ENCODE results near the gene DNAH8.

DNAH8 gene

DNA sequence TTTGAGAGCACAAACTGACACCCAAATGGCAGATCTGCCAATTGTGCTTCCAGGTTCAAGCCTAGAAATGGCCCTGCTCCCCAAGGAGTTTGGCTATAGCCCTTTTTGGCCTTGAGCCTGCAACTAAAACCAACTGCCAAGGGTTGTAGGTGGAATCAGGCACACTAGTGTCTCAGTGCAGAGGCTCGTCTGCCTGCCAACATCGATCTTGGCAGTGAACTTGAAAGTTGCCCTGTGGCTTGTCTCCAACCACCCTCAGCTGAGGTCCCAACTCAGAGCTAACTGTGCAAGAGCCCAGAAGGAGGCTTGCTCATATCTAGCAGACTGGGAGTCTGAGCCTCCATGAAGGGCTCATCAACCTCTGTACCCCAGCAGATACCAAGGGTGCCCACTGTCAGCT is 240.8 kb downstream of the DNAH8 start:
- peaks cover 7% of the 10 kb centered on the region for H3K9me3 Mint-ChIP-seq
- H3K4me1 Mint-ChIP-seq, result no peaks in the 10 kb centered on the region
- H3K4me3 Mint-ChIP-seq, result no peak overlapping the region
- H3K36me3 Mint-ChIP-seq, result no peaks in the 10 kb centered on the region
- H3K27ac Mint-ChIP-seq, result no peak overlapping the region
- H3K27me3 Mint-ChIP-seq, result peaks cover 8% of the 10 kb centered on the region

DNA sequence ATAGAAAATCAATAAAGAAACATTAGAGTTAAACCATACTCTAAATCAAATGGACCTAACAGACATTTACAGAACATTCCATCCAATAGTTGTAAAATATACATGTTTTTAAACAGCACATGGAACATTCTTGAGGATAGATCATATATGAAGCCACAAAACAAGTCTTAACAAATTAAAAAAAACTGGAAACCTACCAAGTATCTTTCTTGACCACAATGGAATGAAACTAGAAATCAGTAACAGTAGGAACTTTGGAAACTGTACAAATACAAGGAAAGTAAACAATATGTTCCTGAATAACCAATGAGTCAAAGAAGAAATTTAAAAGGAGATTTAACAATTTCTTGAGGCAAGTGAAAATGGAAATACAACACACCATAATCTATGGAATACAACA is 242.3 kb downstream of the DNAH8 start:
- no peak overlapping the region for H3K4me3 Mint-ChIP-seq
- no peaks in the 10 kb centered on the region for H3K4me1 Mint-ChIP-seq
- no peaks in the 10 kb centered on the region for H3K36me3 Mint-ChIP-seq
- peaks cover 7% of the 10 kb centered on the region for H3K9me3 Mint-ChIP-seq
- H3K27me3 Mint-ChIP-seq, result peaks cover 8% of the 10 kb centered on the region
- no peak overlapping the region for H3K27ac Mint-ChIP-seq

DNA sequence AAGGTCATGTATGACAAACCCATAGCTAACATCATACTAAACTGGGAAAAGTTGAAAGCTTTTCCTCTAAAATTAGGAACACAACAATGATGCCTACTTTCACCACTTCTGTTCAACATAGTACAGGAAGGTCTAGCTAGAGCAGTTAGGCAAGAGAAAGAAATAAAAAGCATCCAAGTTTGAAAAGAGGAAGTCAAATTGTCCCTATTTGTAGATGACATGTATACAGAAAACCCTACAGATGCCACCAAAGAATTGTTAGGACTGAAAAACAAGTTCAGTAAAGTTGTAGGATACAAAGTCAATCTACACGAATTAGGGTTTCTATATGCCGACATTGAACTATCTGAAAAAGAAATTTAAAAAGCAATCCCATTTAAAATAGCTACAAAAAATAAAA is 244.0 kb downstream of the DNAH8 start:
- Mint-ChIP-seq H3K27me3 (peaks cover 1% of the 10 kb centered on the region), H3K9me3 (peaks cover 7% of the 10 kb centered on the region), H3K27ac (no peak overlapping the region), H3K36me3 (no peaks in the 10 kb centered on the region), H3K4me1 (no peaks in the 10 kb centered on the region), H3K4me3 (no peak overlapping the region)

DNA sequence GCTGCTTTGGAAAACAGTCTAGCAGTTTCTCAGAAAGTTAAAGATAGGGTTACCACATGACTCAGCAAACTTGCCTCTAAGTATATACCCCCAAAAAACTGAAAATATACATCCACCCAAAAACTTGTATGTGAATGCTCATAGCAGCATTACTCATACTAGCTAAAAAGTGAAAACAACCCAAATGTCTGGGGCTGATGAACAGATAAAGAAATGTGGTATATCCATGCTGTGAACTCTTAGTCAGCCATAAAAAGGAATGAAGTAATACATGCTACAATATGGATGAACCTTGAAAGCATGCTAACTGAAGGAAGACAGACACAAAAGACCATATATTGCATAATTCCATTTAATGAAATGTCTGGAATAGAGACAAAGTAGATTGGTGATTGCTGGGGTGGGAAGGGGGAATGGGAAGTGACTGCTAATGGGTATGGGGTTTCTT is 253.6 kb downstream of the DNAH8 start:
- no peak overlapping the region for H3K4me3 Mint-ChIP-seq
- no peaks in the 10 kb centered on the region for H3K4me1 Mint-ChIP-seq
- H3K9me3 Mint-ChIP-seq, result no peaks in the 10 kb centered on the region
- no peak overlapping the region for H3K27ac Mint-ChIP-seq
- no peaks in the 10 kb centered on the region for H3K36me3 Mint-ChIP-seq
- peaks cover 2% of the 10 kb centered on the region for H3K27me3 Mint-ChIP-seq

DNA sequence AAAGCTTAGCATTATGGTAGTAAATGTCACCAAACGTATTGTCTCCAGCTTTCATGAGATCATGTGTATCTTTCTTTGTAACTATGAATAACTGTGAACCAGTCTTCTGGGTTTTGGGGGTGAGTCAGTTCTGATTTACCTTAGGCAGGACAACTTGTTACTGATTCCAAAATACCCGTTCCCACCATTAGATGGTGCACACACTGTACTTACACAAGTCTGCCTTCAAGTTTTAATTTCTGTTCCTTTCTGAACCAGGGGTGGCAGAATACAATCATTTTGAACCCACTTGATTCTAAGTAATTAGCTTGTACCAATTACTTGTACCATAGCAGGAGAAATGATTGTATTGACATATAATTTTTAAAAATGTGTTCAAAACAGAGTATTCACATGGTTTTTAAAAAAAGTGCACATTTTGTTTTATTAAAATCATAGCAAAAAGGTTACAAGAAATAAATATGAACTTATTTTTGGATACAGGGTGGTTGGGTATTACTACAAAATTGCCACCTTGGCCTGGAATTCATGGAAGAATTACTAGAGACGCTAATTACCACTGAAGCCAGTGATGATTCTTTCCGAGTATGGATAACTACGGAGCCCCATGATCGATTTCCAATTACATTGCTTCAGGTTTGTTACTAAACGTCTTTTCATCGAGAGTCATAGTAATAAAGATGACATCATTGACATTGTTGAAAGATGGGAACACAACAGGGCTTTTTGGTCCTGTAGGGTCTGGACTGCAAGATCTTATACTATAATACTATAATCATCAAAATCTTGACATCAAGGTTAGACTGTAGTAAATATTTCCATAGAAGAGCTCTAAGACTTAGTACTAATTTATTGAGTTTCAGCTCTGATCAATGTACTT is 258.3 kb downstream of the DNAH8 start:
- Mint-ChIP-seq H3K4me1 (no peaks in the 10 kb centered on the region), H3K27me3 (peaks cover 9% of the 10 kb centered on the region), H3K27ac (no peak overlapping the region), H3K9me3 (no peaks in the 10 kb centered on the region), H3K4me3 (no peak overlapping the region), H3K36me3 (no peaks in the 10 kb centered on the region)

DNA sequence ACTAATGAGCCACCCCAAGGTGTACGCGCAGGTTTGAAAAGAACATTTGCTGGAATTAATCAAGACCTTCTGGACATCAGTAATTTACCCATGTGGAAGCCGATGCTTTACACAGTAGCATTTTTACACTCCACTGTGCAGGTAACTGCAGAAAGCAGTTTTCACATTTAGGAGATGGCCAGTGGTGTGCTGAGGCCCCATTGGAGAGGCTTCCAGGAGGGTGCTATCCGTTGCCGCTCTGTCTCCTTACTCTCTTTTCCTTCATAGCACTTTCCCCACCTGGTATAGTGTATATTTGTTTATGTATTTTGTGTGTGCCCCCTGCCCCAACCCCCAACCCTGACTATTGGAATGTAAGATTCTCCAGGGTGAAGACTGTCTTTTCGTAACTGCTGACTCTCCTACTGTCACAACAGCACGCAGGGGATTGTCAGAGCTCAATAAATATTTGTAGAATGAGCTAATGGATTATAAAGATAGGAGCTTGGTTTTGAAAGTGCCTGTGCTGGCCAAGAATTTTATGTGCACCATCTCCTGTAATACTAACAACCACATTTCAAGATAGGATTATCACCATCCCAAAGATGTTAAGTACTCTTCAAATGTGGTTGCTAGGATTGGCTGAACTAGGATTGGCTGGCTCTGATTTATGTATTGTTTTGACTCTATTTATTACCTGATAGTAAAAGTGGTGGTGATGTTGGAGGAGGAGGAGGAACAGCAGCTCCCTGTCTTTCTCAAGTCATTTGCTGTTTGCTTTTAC is 259.5 kb downstream of the DNAH8 start:
- Mint-ChIP-seq H3K27ac (no peak overlapping the region), H3K36me3 (no peaks in the 10 kb centered on the region), H3K4me1 (no peaks in the 10 kb centered on the region), H3K27me3 (peaks cover 12% of the 10 kb centered on the region), H3K9me3 (no peaks in the 10 kb centered on the region), H3K4me3 (no peak overlapping the region)

DNA sequence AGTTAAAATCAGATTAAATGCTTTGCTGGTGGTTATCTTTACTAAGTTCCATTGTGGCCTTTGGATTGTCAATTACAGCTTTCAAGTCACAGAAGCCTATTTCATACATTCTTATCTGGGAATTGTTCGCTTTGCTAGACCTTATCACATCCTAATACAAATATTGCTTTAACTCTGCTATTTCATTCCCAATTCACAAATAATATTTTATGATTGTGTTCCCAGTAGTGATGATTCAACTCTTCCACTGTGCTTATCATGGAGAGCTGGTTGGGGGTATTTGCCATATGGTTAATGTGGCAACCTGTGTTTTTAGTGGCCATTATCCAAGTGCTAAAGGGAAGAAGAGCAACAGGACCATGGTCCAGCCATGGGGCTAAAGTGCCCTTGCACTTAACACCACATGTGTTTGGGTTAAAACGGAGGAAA is 260.5 kb downstream of the DNAH8 start:
- Mint-ChIP-seq H3K36me3 (no peaks in the 10 kb centered on the region), H3K9me3 (no peaks in the 10 kb centered on the region), H3K27ac (no peak overlapping the region), H3K27me3 (peaks cover 16% of the 10 kb centered on the region), H3K4me1 (no peaks in the 10 kb centered on the region), H3K4me3 (no peak overlapping the region)

DNA sequence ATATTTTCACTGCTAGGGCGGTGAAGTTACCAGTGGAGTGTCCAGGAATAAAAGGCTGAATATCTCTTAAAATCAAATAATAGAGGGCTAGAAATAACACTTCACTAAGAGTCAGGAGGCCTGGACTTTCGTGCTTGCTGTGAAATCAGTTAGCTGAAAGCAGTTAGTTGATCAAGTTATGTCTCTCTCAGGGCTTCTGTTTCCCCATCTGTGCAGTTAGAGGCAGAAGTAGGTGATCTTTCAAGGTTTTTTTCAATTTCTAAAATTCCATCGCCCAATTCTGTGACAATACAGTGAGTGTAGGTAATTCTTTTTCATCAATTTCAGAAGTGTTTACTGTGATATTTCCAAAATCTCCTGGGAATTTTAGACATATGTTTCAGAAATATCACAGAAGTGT is 260.9 kb downstream of the DNAH8 start:
- Mint-ChIP-seq H3K9me3 (no peaks in the 10 kb centered on the region), H3K27ac (no peak overlapping the region), H3K36me3 (no peaks in the 10 kb centered on the region), H3K4me3 (no peak overlapping the region), H3K27me3 (peaks cover 17% of the 10 kb centered on the region), H3K4me1 (no peaks in the 10 kb centered on the region)

DNA sequence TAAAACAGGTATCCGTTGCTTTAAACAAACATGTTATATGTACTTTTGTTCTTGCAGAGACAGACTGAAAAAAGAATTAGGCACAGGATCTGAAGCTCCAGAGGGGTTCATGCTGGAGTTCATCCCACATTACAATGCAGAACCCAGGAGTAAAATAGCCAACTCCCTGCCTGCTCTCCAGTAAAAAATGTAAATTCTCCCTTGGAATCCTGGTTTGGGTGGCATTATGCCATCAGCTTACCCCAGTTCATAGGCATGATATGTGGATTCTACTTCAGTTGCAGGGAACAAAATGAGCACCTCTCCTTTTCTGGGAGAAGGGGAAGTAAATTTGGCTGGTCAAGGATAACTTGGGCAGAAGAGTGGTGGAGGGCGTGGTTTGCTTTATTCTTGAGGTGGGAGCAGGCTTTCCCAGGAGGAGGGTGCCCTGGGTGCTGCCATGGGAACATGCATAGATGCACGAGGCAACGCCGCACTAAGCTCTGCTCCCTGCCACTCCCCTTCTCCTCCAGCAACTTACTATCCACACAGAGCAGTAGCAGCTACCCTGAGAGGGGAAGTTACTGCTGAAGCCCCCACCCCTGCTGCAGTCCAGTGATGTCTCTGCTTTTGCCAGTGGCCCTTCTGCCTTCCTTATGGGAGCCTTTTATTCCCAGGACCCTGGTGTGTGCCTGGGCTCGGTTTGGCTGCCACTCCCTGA is 261.8 kb downstream of the DNAH8 start:
- H3K4me3 Mint-ChIP-seq, result no peak overlapping the region
- H3K27ac Mint-ChIP-seq, result no peak overlapping the region
- H3K4me1 Mint-ChIP-seq, result no peaks in the 10 kb centered on the region
- peaks cover 17% of the 10 kb centered on the region for H3K27me3 Mint-ChIP-seq
- H3K36me3 Mint-ChIP-seq, result no peaks in the 10 kb centered on the region
- no peaks in the 10 kb centered on the region for H3K9me3 Mint-ChIP-seq

DNA sequence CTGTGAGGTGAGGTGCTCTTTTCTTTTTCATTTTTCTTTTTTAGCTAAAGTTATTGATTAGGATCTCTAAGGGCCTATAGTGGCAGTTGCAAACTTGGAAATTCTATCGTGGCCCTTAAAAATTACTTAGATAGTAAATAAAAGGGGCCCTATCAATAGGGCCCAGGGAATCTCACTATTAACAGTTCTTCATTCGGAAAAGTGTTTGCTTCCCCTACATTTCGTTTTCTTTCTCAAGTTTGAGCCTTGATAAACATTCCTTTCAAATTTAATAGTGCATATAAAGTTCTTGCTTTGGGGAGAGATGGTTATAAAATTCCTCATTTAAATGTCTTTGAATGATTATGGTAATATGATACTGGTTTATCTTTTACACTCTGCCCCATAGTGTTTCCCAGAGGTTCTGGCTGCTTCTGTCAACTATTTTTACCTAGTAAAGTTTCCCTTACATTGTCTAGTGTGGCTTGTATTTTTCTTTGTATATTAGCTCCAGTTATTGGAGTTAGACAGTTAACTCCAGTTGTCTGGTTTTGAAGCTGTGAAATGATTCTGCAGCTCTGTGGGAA is 263.1 kb downstream of the DNAH8 start:
- Mint-ChIP-seq H3K9me3 (no peaks in the 10 kb centered on the region), H3K4me1 (no peaks in the 10 kb centered on the region), H3K27me3 (peaks cover 22% of the 10 kb centered on the region), H3K4me3 (no peak overlapping the region), H3K27ac (no peak overlapping the region), H3K36me3 (no peaks in the 10 kb centered on the region)

DNA sequence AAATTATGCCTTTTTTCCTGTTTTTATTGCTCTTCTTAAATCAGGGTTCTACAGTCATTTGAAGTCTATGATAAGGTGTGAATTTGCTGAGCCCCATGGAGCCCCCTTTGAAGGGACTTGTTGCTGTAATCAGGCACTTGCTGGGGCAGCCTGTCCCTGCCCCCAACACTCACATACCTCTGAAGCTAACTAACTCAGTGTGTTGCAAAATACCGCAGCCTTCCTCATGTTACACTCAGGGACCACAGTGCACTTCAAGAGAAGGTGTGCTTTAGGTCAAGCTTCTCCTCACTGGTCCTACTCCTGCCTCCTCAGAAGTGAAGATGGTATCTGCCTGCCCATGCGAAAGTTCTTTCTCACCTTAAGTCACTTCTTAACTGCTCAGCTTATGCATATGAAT is 267.4 kb downstream of the DNAH8 start:
- H3K27me3 Mint-ChIP-seq, result peaks cover 18% of the 10 kb centered on the region
- H3K9me3 Mint-ChIP-seq, result no peaks in the 10 kb centered on the region
- no peaks in the 10 kb centered on the region for H3K4me1 Mint-ChIP-seq
- H3K4me3 Mint-ChIP-seq, result no peak overlapping the region
- no peak overlapping the region for H3K27ac Mint-ChIP-seq
- no peaks in the 10 kb centered on the region for H3K36me3 Mint-ChIP-seq

DNA sequence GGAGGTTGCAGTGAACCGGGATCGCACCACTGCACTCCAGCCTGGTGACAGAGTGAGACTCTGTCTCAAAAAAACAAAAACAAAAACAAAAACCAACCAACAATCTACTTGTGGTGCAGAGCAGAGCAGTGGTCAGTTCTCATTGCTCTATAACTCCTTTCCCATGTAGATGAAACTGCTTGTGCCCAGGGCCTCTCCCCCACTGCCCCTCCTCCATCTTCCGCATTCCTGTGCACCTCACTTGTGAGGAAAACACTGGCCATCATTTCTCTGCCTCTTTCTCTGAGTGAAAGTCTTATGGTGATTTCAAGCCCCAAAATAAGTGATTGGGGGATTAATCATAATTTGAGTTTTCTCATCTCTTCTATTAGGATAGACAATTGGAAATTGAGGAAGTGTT is 269.6 kb downstream of the DNAH8 start:
- Mint-ChIP-seq H3K27me3 (peaks cover 12% of the 10 kb centered on the region), H3K4me3 (no peak overlapping the region), H3K27ac (no peak overlapping the region), H3K4me1 (no peaks in the 10 kb centered on the region), H3K9me3 (no peaks in the 10 kb centered on the region), H3K36me3 (no peaks in the 10 kb centered on the region)

DNA sequence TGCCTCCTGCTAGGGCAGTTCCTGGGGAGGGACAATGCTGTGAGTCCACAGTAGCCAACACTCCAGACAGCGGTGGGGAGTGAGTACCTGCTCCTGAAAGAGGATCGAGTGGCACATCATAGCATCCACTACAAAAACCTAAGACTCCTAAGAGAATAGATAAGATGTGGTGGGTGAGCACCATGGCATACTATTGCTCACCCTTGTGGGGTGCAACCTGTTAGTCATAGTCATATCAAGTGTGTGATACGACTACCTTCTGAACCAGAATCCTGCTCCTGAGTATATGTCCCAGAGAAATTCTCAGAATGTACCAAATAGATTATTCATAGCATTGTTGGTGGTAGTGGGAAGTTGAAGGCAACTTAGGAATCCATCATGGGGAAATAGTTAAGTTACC is 270.7 kb downstream of the DNAH8 start:
- peaks cover 7% of the 10 kb centered on the region for H3K27me3 Mint-ChIP-seq
- H3K4me3 Mint-ChIP-seq, result no peak overlapping the region
- no peak overlapping the region for H3K27ac Mint-ChIP-seq
- H3K36me3 Mint-ChIP-seq, result no peaks in the 10 kb centered on the region
- no peaks in the 10 kb centered on the region for H3K9me3 Mint-ChIP-seq
- H3K4me1 Mint-ChIP-seq, result no peaks in the 10 kb centered on the region

DNA sequence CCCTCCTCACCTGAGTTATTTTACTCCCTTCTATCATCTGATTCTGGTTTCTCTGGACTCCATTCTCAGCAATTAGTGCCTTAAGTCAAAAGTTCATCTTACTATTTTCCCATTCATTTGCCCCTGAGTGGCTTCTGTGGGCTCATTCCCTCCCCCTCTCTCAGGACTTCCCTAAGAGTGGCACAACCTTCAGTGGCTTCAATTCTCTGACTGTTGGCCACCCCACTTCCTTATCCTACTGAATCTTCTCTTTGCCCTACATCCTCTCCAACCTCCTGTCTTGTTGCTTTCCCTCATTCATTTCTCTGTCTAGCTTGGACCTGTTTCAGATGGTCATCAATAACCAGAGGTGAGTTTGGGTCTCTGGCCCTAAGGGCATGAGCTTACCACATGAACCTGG is 272.4 kb downstream of the DNAH8 start:
- H3K36me3 Mint-ChIP-seq, result no peaks in the 10 kb centered on the region
- H3K27me3 Mint-ChIP-seq, result peaks cover 5% of the 10 kb centered on the region
- no peak overlapping the region for H3K4me3 Mint-ChIP-seq
- H3K9me3 Mint-ChIP-seq, result no peaks in the 10 kb centered on the region
- no peaks in the 10 kb centered on the region for H3K4me1 Mint-ChIP-seq
- H3K27ac Mint-ChIP-seq, result no peak overlapping the region

DNA sequence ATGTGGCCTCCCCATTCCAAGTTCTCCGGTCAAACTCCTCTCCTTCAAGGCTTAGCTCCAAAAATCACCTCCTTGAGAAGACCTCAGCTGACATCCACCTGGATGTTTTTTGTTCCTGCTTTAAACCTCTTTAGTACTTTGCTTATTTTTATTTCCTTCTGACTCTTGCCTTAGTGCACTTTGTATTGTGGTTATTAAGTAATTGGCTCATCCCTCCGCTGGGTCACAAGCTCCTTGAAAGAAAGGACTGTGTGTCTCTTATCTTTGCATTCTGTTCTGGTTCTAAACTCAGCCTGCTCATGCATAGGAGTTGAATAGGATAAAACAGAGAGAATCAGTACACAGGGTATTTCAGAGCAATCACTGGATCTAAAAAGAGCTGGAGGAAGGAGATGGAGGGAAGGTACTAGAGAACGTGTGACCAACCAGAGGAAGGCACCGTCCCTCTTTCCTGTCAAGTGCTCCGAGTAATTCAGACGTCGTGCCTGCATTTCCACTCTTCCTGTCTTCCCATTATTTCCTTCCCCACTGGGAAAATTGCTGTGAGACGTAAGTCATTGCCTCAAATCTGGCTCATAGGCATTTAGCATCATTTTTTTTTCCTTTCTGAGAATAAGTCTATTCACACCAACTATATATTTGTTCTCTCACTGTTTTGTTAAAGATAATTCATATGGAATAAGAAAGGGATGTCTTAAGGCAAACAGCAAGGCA is 273.8 kb downstream of the DNAH8 start:
- Mint-ChIP-seq H3K4me3 (no peak overlapping the region), H3K36me3 (no peaks in the 10 kb centered on the region), H3K9me3 (no peaks in the 10 kb centered on the region), H3K27me3 (peaks cover 2% of the 10 kb centered on the region), H3K27ac (no peak overlapping the region), H3K4me1 (no peaks in the 10 kb centered on the region)
